HepG2 (cell line): ENCODE results near the gene MCRIP2. TPM values are rescaled to one million over a fixed set of nuclear protein-coding genes. Genes with fewer than 3 reads are reported as not detected.
A peak's percentile ranks its signal among the peaks of the same experiment; 100 is the strongest.

ENCODE experiments used
- BHLHE40 ChIP-seq: IDR thresholded peaks from 2 replicates; pipeline ENCODE4 v1.6.1; 2011; ENCODE audit warnings: low read length, improper control_type of control experiment
- FIP1L1 ChIP-seq: fragments of 200-400 bp; formaldehyde crosslinking; IDR thresholded peaks from 2 replicates; pipeline ENCODE4 v1.6.1; 2018; ENCODE audit warnings: low read depth, mild to moderate bottlenecking, low read length, moderate library complexity, borderline replicate concordance; ENCODE audit not compliant: insufficient read depth
- GABPB1 ChIP-seq: IDR thresholded peaks from 2 replicates; pipeline ENCODE4 v1.6.1; 2016; ENCODE audit warnings: mild to moderate bottlenecking, missing genetic modification reagents, moderate library complexity, missing compliant biosample characterization
- HDAC1 ChIP-seq: sonication (generic); formaldehyde crosslinking; IDR thresholded peaks from 2 replicates; pipeline ENCODE4 v1.5.1; 2020; ENCODE audit warnings: mild to moderate bottlenecking, missing genetic modification reagents
- HDAC2 ChIP-seq: sonication (generic); formaldehyde crosslinking; IDR thresholded peaks from 2 replicates; pipeline ENCODE4 v1.4.0; 2020; ENCODE audit warnings: missing genetic modification reagents
- MIXL1 ChIP-seq: IDR thresholded peaks from 2 replicates; pipeline ENCODE4 v1.6.1; 2016
- MYNN ChIP-seq: sonication (generic); formaldehyde crosslinking; IDR thresholded peaks from 2 replicates; pipeline ENCODE4 v1.4.0; 2020; ENCODE audit warnings: mild to moderate bottlenecking, low read depth, missing genetic modification reagents
- PPARG ChIP-seq: conservative IDR thresholded peaks from 2 replicates; pipeline ENCODE4 v1.6.1; 2016; ENCODE audit warnings: missing biosample characterization, missing genetic modification reagents
- SRY ChIP-seq: sonication (generic); formaldehyde crosslinking; IDR thresholded peaks from 2 replicates; pipeline ENCODE4 v1.8.0; 2022; ENCODE audit warnings: mild to moderate bottlenecking, missing genetic modification reagents
- TEAD3 ChIP-seq: optimal IDR thresholded peaks from 2 replicates; pipeline ENCODE3; 2016; ENCODE audit warnings: borderline replicate concordance
- TP53 ChIP-seq: sonication (generic); formaldehyde crosslinking; conservative IDR thresholded peaks from 2 replicates; pipeline ENCODE4 v1.4.0; 2020; ENCODE audit warnings: missing genetic modification reagents
- ZBTB7B ChIP-seq: sonication (generic); formaldehyde crosslinking; IDR thresholded peaks from 2 replicates; pipeline ENCODE4 v1.4.0; 2020; ENCODE audit warnings: missing genetic modification reagents
- ZFAT ChIP-seq: sonication (generic); formaldehyde crosslinking; conservative IDR thresholded peaks from 2 replicates; pipeline ENCODE4 v1.8.1; 2023; ENCODE audit warnings: missing genetic modification reagents, inconsistent platforms
- ZNF317 ChIP-seq: sonication (generic); formaldehyde crosslinking; IDR thresholded peaks from 2 replicates; pipeline ENCODE4 v1.5.0; 2020; ENCODE audit warnings: mild to moderate bottlenecking, missing genetic modification reagents
- ZNF766 ChIP-seq: sonication (generic); formaldehyde crosslinking; IDR thresholded peaks from 2 replicates; pipeline ENCODE4 v1.5.0; 2020; ENCODE audit warnings: missing genetic modification reagents, borderline replicate concordance
- ZZZ3 ChIP-seq: sonication (generic); formaldehyde crosslinking; IDR thresholded peaks from 2 replicates; pipeline ENCODE4 v1.4.0; 2020; ENCODE audit warnings: missing genetic modification reagents, mild to moderate bottlenecking, borderline replicate concordance
- polyA plus RNA-seq, 8 experiments: library from polyadenylated mRNA; depleted of rRNA in 3 of 8; stranded (reverse) in 7 of 8; unstranded in 1 of 8; fragments of >200 nt; fragmentation: Illumina TruSeq in 4 of 8; extraction: Trizol in 4 of 8; gene quantifications; 2 replicates each; pipeline versions ENCODE4 v1.2.1 to v1.2.3, GENCODE V29; 2011 to 2016; ENCODE audit warnings: low read depth in 4 of 8, missing spikeins in 1 of 8, mixed read lengths in 1 of 8; ENCODE audit not compliant: insufficient read depth in 1 of 8
- total RNA-seq, 5 experiments: library from RNA; depleted of rRNA; stranded (reverse); fragments of >200 nt; fragmentation: Illumina TruSeq; extraction: Trizol; gene quantifications; 2 replicates each; pipeline ENCODE4 v1.2.3, GENCODE V29; 2016; ENCODE audit warnings: low read depth in 1 of 5
- TF ChIP-seq, protein P1 (sequence below): sonication (generic); formaldehyde crosslinking; IDR thresholded peaks from 2 replicates; pipeline ENCODE4 v1.5.0; 2020; ENCODE audit warnings: mild to moderate bottlenecking, missing genetic modification reagents, moderate library complexity
- TF ChIP-seq, protein P2 (sequence below): sonication (generic); formaldehyde crosslinking; IDR thresholded peaks from 2 replicates; pipeline ENCODE4 v1.5.0; 2020; ENCODE audit warnings: missing genetic modification reagents
- TF ChIP-seq, protein P3 (sequence below), 2 experiments: sonication (generic) in 1 of 2; formaldehyde crosslinking in 1 of 2; IDR thresholded peaks; 2 replicates each; pipeline versions ENCODE4 v1.4.0 to v1.6.1; 2018 to 2020; ENCODE audit warnings: missing genetic modification reagents in 2 of 2, borderline replicate concordance in 1 of 2, low read depth in 1 of 2, mild to moderate bottlenecking in 1 of 2, missing biosample characterization in 1 of 2
- TF ChIP-seq, protein P4 (sequence below): IDR thresholded peaks from 2 replicates; pipeline ENCODE4 v1.6.1; 2012; ENCODE audit warnings: low read depth, low read length, improper control_type of control experiment
- TF ChIP-seq, protein P5 (sequence below): sonication (generic); formaldehyde crosslinking; IDR thresholded peaks from 2 replicates; pipeline ENCODE4 v1.4.0; 2020; ENCODE audit warnings: missing genetic modification reagents, borderline replicate concordance

MCRIP2 gene
- total and polyA plus RNA-seq, 2 of the 13 experiments (the other 11 are each of a cell fraction or from before 2014, with no cell fraction given): 39.6 to 76.7 TPM

DNA sequence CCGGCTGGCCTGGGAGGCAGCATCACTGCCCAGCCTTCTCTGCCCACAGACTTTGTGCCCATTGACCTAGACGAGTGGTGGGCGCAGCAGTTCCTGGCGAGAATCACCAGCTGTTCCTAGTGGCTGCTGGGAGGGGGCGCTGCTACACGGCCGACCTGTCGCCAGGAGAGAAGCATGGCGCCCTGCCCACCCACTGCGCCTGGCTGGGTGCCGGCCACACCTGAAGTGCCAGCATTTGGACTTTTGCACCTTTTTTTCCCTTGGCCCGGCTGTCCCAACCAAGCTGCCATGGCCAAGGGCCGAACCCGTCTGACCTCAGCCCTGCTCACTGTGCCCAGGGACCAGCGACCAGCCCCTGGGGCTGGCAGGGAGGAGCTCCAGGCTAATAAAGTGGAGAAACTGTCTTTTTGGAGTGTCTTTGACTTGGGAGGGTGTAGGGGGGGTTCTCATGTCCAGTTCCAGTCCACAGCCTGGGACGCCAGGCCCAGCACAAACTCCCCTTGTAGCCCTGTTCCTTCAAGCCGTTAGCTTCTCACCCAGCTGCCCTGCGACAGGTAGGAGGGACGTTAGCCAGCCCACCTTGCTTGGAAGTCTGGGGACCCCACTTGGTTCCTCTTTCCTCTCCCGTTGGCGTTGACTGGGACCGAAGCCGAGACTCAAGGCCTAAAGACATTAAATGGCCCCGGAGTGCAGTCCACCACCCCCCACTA lies 6.6 kb downstream of the MCRIP2 start (continued):
- TF ChIP-seq, protein P1, sequence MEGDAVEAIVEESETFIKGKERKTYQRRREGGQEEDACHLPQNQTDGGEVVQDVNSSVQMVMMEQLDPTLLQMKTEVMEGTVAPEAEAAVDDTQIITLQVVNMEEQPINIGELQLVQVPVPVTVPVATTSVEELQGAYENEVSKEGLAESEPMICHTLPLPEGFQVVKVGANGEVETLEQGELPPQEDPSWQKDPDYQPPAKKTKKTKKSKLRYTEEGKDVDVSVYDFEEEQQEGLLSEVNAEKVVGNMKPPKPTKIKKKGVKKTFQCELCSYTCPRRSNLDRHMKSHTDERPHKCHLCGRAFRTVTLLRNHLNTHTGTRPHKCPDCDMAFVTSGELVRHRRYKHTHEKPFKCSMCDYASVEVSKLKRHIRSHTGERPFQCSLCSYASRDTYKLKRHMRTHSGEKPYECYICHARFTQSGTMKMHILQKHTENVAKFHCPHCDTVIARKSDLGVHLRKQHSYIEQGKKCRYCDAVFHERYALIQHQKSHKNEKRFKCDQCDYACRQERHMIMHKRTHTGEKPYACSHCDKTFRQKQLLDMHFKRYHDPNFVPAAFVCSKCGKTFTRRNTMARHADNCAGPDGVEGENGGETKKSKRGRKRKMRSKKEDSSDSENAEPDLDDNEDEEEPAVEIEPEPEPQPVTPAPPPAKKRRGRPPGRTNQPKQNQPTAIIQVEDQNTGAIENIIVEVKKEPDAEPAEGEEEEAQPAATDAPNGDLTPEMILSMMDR: peak; percentile 93
- no peak for TF ChIP-seq BHLHE40
- peak; percentile 61 for TF ChIP-seq GABPB1
- no peak for TF ChIP-seq ZZZ3
- TF ChIP-seq MYNN: no peak
- 0 out of 2 replicates have a peak, but pooled peaks have one; percentile 39 for TF ChIP-seq ZBTB7B (CRISPR knock-in tag)
- no peak for TF ChIP-seq FIP1L1
- 0 out of 2 replicates have a peak, but pooled peaks have one; percentile 28 for TF ChIP-seq MIXL1 (CRISPR knock-in tag)
- TF ChIP-seq ZNF317 (CRISPR knock-in tag): no peak
- TF ChIP-seq TEAD3 (CRISPR knock-in tag): peak; percentile 56
- TF ChIP-seq, protein P2, sequence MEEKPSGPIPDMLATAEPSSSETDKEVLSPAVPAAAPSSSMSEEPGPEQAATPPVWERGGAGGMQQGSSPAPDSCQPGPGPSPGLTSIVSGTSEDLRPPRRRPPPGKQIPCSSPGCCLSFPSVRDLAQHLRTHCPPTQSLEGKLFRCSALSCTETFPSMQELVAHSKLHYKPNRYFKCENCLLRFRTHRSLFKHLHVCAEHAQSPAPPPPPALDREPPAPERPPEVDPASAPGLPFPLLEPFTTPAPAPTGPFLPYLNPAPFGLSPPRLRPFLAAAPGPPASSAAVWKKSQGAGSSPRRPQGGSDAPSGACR (CRISPR knock-in tag): 0 out of 2 replicates have a peak, but pooled peaks have one; percentile 10
- TF ChIP-seq, protein P3, sequence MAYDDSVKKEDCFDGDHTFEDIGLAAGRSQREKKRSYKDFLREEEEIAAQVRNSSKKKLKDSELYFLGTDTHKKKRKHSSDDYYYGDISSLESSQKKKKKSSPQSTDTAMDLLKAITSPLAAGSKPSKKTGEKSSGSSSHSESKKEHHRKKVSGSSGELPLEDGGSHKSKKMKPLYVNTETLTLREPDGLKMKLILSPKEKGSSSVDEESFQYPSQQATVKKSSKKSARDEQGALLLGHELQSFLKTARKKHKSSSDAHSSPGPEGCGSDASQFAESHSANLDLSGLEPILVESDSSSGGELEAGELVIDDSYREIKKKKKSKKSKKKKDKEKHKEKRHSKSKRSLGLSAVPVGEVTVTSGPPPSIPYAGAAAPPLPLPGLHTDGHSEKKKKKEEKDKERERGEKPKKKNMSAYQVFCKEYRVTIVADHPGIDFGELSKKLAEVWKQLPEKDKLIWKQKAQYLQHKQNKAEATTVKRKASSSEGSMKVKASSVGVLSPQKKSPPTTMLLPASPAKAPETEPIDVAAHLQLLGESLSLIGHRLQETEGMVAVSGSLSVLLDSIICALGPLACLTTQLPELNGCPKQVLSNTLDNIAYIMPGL (CRISPR knock-in tag; IDR thresholded peaks at IDR 0.05; ENCODE audit: borderline replicate concordance in 1 of 2, low read depth in 1 of 2): peak; percentile 42 to 79; a peak in 2 of 4 replicates
- TF ChIP-seq HDAC1 (CRISPR knock-in tag): peak; percentile 68
- 0 out of 2 replicates have a peak, but pooled peaks have one; percentile 37 for TF ChIP-seq TP53 (CRISPR knock-in tag)
- TF ChIP-seq, protein P4, sequence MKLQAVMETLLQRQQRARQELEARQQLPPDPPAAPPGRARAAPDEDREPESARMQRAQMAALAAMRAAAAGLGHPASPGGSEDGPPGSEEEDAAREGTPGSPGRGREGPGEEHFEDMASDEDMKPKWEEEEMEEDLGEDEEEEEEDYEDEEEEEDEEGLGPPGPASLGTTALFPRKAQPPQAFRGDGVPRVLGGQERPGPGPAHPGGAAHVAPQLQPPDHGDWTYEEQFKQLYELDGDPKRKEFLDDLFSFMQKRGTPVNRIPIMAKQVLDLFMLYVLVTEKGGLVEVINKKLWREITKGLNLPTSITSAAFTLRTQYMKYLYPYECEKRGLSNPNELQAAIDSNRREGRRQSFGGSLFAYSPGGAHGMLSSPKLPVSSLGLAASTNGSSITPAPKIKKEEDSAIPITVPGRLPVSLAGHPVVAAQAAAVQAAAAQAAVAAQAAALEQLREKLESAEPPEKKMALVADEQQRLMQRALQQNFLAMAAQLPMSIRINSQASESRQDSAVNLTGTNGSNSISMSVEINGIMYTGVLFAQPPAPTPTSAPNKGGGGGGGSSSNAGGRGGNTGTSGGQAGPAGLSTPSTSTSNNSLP: no peak
- peak; percentile 59 for TF ChIP-seq HDAC2 (CRISPR knock-in tag)
- TF ChIP-seq, protein P5, sequence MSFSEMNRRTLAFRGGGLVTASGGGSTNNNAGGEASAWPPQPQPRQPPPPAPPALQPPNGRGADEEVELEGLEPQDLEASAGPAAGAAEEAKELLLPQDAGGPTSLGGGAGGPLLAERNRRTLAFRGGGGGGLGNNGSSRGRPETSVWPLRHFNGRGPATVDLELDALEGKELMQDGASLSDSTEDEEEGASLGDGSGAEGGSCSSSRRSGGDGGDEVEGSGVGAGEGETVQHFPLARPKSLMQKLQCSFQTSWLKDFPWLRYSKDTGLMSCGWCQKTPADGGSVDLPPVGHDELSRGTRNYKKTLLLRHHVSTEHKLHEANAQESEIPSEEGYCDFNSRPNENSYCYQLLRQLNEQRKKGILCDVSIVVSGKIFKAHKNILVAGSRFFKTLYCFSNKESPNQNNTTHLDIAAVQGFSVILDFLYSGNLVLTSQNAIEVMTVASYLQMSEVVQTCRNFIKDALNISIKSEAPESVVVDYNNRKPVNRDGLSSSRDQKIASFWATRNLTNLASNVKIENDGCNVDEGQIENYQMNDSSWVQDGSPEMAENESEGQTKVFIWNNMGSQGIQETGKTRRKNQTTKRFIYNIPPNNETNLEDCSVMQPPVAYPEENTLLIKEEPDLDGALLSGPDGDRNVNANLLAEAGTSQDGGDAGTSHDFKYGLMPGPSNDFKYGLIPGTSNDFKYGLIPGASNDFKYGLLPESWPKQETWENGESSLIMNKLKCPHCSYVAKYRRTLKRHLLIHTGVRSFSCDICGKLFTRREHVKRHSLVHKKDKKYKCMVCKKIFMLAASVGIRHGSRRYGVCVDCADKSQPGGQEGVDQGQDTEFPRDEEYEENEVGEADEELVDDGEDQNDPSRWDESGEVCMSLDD (CRISPR knock-in tag): 0 out of 2 replicates have a peak, but pooled peaks have one; percentile 41
- no peak for TF ChIP-seq ZFAT (CRISPR knock-in tag)
- peak; percentile 61; the same call in 1 of the 2 replicates for TF ChIP-seq PPARG
- TF ChIP-seq ZNF766: 0 out of 2 replicates have a peak, but pooled peaks have one; percentile 22
- TF ChIP-seq SRY: no peak
